Glutamatergic neuron (in vitro differentiated cells): ENCODE measurements around the gene BBLN. TPM values are rescaled to one million over a fixed set of nuclear protein-coding genes. Genes with fewer than 3 reads are reported as not detected.
A peak's percentile ranks its signal among the peaks of the same experiment; 100 is the strongest.

Source experiments
- DNase-seq: peaks from one replicate; pipeline ENCODE4 v3.0.0; 2022
- H3K27ac Mint-ChIP-seq: one replicate; pipeline ENCODE4 v1.8.0; 2020; ENCODE audit warnings: mild to moderate bottlenecking, mixed read lengths, inconsistent platforms; ENCODE audit not compliant: unreplicated experiment
- H3K27me3 Mint-ChIP-seq: one replicate; pipeline ENCODE4 v1.8.0; 2020; ENCODE audit warnings: mild to moderate bottlenecking, moderate library complexity, mixed read lengths, inconsistent platforms; ENCODE audit not compliant: unreplicated experiment
- H3K36me3 Mint-ChIP-seq: one replicate; pipeline ENCODE4 v1.8.0; 2020; ENCODE audit warnings: mild to moderate bottlenecking, mixed read lengths, inconsistent platforms; ENCODE audit not compliant: unreplicated experiment
- H3K4me1 Mint-ChIP-seq: one replicate; pipeline ENCODE4 v1.8.0; 2020; ENCODE audit warnings: mild to moderate bottlenecking, low read depth, mixed read lengths, inconsistent platforms; ENCODE audit not compliant: unreplicated experiment
- H3K4me3 Mint-ChIP-seq: one replicate; pipeline ENCODE4 v1.8.0; 2020; ENCODE audit warnings: mild to moderate bottlenecking, mixed read lengths, inconsistent platforms; ENCODE audit not compliant: unreplicated experiment
- H3K9me3 Mint-ChIP-seq: one replicate; pipeline ENCODE4 v1.8.0; 2020; ENCODE audit warnings: mild to moderate bottlenecking, moderate library complexity, mixed read lengths, inconsistent platforms; ENCODE audit not compliant: unreplicated experiment
- total RNA-seq: library from RNA; stranded (reverse); fragmentation: NEBNext Ultra II Directional; extraction: Animal tissue kit (Norgen Biotek cat#: 25700); gene quantifications from one replicate; pipeline ENCODE4 v1.2.1, GENCODE V29; 2021; ENCODE audit not compliant: unreplicated experiment
- TF ChIP-seq, protein P1 (sequence below): fragments of 200-600 bp; sonication (generic); IDR thresholded peaks from one replicate; pipeline ENCODE4 v1.5.0; 2021; ENCODE audit not compliant: partially characterized antibody, unreplicated experiment

BBLN gene
- total RNA-seq, 1 donor from 2014 or later: 147 TPM

DNA sequence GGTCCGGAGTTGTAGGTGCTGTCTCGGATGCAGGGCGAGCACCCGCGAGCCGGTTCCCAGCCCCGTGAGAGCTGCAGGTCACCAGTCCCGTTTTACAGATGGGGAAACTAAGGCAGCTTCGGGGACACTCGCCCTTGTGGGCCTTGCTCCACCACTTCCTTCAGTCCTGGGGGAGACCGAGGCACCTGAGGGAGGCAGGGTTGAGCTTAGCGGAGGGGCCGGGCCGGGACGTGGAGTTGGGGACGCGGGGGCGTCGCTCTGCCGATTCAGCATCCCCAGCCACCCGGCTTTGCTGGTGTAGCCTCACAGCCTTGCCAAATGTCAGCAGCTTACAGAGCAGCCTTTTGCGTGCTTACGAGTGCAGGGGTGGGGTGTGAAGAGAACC, 530 bp downstream of the BBLN start:
- DNase-seq: no peak
- Mint-ChIP-seq H3K36me3 (peaks cover 6% of the 10 kb centered on the region), H3K9me3 (peaks cover 4% of the 10 kb centered on the region), H3K27me3 (peaks cover 5% of the 10 kb centered on the region), H3K27ac (peak overlapping the region; percentile 72), H3K4me3 (peak overlapping the region; percentile 82), H3K4me1 (no peaks in the 10 kb centered on the region)
- TF ChIP-seq, protein P1, sequence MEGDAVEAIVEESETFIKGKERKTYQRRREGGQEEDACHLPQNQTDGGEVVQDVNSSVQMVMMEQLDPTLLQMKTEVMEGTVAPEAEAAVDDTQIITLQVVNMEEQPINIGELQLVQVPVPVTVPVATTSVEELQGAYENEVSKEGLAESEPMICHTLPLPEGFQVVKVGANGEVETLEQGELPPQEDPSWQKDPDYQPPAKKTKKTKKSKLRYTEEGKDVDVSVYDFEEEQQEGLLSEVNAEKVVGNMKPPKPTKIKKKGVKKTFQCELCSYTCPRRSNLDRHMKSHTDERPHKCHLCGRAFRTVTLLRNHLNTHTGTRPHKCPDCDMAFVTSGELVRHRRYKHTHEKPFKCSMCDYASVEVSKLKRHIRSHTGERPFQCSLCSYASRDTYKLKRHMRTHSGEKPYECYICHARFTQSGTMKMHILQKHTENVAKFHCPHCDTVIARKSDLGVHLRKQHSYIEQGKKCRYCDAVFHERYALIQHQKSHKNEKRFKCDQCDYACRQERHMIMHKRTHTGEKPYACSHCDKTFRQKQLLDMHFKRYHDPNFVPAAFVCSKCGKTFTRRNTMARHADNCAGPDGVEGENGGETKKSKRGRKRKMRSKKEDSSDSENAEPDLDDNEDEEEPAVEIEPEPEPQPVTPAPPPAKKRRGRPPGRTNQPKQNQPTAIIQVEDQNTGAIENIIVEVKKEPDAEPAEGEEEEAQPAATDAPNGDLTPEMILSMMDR: no peak

DNA sequence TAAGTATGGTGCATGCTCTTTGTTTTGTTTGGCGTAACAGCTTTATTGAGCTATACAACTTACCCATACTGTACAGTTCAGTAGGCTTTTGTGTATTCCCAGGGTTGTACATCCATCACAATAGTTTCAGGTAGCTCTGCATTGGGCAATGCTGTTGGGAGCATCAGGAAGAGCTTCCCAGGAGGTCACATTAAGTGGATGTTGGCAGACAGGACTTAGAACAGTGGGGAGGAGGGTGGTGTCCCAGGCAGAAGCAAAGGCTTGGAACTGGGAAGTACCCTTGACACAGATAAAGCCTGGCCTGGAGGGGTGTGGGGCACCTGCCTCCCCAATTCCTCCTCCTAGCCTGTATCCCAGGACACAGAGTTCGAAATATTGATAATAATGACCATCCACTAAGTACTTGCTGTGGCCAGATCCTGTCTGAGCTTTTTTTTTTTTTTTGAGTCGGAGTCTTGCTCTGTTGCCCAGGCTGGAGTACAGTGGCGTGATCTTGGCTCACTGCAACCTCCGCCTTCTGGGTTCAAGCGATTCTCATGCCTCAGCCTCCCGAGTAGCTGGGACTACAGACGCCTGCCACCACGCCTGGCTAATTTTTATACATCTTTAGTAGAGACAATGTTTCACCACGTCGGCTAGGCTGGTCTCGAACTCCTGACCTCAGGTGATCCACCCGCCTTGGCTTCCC, 1.3 kb downstream of the BBLN start:
- H3K27me3 Mint-ChIP-seq: peaks cover 5% of the 10 kb centered on the region

DNA sequence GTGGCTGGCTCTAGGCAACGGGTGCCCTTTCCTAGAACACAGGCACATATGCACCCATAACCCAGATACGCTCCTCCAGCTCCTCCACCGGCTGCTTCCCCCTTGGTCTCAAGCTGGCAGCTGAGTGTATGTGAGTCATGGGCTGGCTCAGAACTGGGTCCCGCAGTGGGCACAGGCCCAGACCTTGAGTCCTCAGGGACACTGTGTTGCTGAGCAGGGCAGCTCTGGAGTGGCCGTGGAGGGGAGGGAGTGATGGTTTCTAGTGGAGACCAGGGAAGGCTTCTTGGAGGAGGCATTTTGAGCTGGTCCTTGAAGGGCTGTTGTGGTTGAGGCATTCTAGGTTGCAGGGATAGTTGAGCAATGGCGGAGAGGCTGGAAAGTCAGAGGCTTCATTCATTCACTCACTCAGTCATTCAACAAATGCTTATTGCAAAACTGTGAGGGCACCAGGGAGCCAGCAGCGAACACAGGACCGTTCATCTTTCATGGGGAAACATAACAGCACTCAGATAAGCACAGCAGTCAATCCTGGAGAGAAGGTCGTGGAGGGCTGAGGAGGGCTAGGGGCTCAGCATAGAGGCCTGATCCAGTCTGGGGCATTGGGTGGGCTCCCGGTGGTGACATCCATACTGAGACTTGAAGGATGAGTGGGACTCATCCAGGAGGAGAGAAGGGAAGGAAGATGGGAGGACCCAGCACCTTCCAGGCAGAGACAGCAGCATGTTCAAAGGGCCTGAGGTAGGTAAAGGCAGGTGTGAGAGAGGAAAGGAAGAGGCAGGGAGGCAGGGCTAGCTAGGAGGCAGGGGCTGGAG, 2.4 kb downstream of the BBLN start:
- TF ChIP-seq, protein P1: no peak
- no peak for DNase-seq
- peaks cover 6% of the 10 kb centered on the region for H3K36me3 Mint-ChIP-seq
- H3K9me3 Mint-ChIP-seq: peaks cover 7% of the 10 kb centered on the region
- no peak overlapping the region for H3K27ac Mint-ChIP-seq
- H3K27me3 Mint-ChIP-seq: peaks cover 5% of the 10 kb centered on the region
- no peaks in the 10 kb centered on the region for H3K4me1 Mint-ChIP-seq
- H3K4me3 Mint-ChIP-seq: peak overlapping the region; percentile 49

More for the DNA sequence above, 1.3 kb downstream of the BBLN start:
- DNase-seq: no peak
- Mint-ChIP-seq H3K27ac (peak overlapping the region; percentile 72), H3K4me3 (peak overlapping the region; percentile 82), H3K4me1 (no peaks in the 10 kb centered on the region), H3K9me3 (peaks cover 4% of the 10 kb centered on the region), H3K36me3 (peaks cover 6% of the 10 kb centered on the region)
- TF ChIP-seq, protein P1: no peak

DNA sequence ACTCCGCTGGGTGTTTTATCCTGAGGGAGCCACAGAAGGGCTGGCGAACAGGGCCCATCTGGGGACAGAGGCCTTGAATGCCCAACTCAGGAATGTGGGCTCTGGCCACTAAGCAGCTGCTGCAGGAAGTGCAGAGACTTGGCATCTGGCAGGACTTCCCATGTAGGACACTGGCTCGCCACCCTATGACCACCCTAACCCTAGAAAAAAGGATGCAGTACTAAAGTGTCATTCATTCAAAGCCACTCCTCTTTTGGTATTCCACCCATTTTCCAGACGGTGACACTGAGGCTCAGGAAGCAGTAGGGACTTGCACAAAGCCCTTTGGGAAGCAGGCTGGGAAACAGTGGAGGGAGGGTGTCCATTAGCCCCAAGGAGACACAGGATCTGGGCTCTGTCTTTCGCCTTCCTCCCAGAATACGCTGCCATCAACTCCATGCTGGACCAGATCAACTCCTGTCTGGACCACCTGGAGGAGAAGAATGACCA, 3.0 kb downstream of the BBLN start:
- Mint-ChIP-seq H3K4me3 (no peak overlapping the region), H3K27me3 (peaks cover 5% of the 10 kb centered on the region), H3K4me1 (no peaks in the 10 kb centered on the region), H3K36me3 (peaks cover 6% of the 10 kb centered on the region), H3K9me3 (peaks cover 6% of the 10 kb centered on the region), H3K27ac (no peak overlapping the region)
- no peak for DNase-seq
- TF ChIP-seq, protein P1: no peak
